Sigmoid colon (tissue), 7 donors: ENCODE results near the gene ARHGAP25. TPM values are rescaled to one million over a fixed set of nuclear protein-coding genes. Genes with fewer than 3 reads are reported as not detected.

ENCODE experiments used
- DNase-seq: peaks from one replicate; pipeline ENCODE4 v3.0.0-alpha.2; 2019
- H3K27ac ChIP-seq, 4 donors: fragments of 200-600 bp; sonication (generic); one replicate each; pipeline ENCODE4 v1.5.1; 2016 to 2019; ENCODE audit warnings: mild to moderate bottlenecking in 1 of 4
- H3K27me3 ChIP-seq, 3 donors: fragments of 200-600 bp; sonication (generic); one replicate each; pipeline ENCODE4 v1.5.1; 2019; ENCODE audit warnings: mild to moderate bottlenecking in 1 of 3
- H3K36me3 ChIP-seq, 4 donors: fragments of 200-600 bp; sonication (generic); one replicate each; pipeline ENCODE4 v1.5.1; 2016 to 2019
- H3K4me1 ChIP-seq, 4 donors: fragments of 200-600 bp; sonication (generic); one replicate each; pipeline ENCODE4 v1.5.1; 2017 to 2019
- H3K4me3 ChIP-seq, 4 donors: fragments of 200-600 bp; sonication (generic); one replicate each; pipeline ENCODE4 v1.5.1; 2017 to 2019; ENCODE audit warnings: mild to moderate bottlenecking in 2 of 4, moderate library complexity in 1 of 4
- H3K9me3 ChIP-seq, 4 donors: fragments of 200-600 bp in 3 of 4; sonication (generic) in 3 of 4; one replicate each; pipeline versions ENCODE4 v1.5.1 to v1.6.1; 2013 to 2019
- EP300 ChIP-seq, 4 donors: sonication (generic); formaldehyde crosslinking; IDR thresholded peaks; one replicate each; pipeline ENCODE4 v1.6.1; 2017; ENCODE audit warnings: antibody characterized with exemption in 4 of 4
- POLR2A ChIP-seq, 2 donors: fragments of 450-650 bp; IDR thresholded peaks; one replicate each; pipeline ENCODE4 v1.6.1; 2016; ENCODE audit warnings: antibody characterized with exemption in 2 of 2, mild to moderate bottlenecking in 2 of 2, moderate library complexity in 2 of 2
- POLR2AphosphoS5 ChIP-seq, 4 donors: sonication (generic); formaldehyde crosslinking; IDR thresholded peaks; one replicate each; pipeline ENCODE4 v1.6.1; 2017; ENCODE audit warnings: antibody characterized with exemption in 4 of 4
- WGBS, 2 donors: extraction: QIAGEN DNeasy Blood & Tissue Kit; methylation state at CpG; one replicate each; pipeline ENCODE4 v1.1.7; 2013; 5-methylcytosine and 5-hydroxymethylcytosine counted together
- intact Hi-C: fragments of 100-400 bp; cut with DNase I; formaldehyde crosslinking; loops from one replicate; pipeline ENCODE4 v1.15.1; 2023
- polyA plus RNA-seq, 3 donors: library from polyadenylated mRNA; stranded (reverse); fragments of 200-250 nt; gene quantifications; one replicate each; pipeline ENCODE4 v1.2.3, GENCODE V29; 2013
- total RNA-seq, 4 donors: library from RNA; depleted of rRNA; stranded (reverse); fragments of >200 nt; gene quantifications; one replicate each; pipeline ENCODE4 v1.1.0, GENCODE V29; 2016
- TF ChIP-seq, protein P1 (sequence below), 4 experiments: fragments of 450-650 bp in 3 of 4; fragments of 200-600 bp in 1 of 4; IDR thresholded peaks; one replicate each; pipeline ENCODE4 v1.5.1; 2016 to 2019; ENCODE audit warnings: antibody characterized with exemption in 4 of 4, mild to moderate bottlenecking in 3 of 4, moderate library complexity in 2 of 4
- donor health status: healthy with polysubstance abuse.
- donor health status: Bipolar disorder and iron deficiency.
- donor health status: healthy.

ARHGAP25 gene
- total and polyA plus RNA-seq, 7 donors: 2.6 to 18.1 (median 5.8) TPM

DNA sequence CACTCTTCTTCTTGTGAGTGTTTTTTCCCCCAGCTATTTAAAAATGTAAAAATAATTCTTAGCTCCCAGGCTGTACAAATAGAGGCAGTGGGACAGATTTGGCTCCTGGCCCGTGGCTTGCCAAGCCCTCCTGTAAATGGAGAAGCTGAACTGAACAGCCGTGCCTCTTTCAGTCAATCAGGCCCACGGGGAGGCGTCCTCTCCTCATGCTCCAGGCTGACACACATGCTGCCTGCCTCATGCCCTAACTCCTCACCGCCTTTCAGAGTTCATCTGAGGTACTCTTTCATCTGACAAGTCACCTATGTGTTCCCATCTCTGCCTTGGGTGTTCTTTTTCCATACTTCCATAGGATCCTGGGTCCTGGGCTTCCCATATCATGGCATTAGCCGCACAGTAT lies 77.6 kb downstream of the ARHGAP25 start:
- Histone ChIP-seq H3K4me1 (no peaks in the 10 kb centered on the region), H3K9me3 (no peaks in the 10 kb centered on the region), H3K27me3 (no peaks in the 10 kb centered on the region), H3K36me3 (no peaks in the 10 kb centered on the region), H3K4me3 (no peak overlapping the region), H3K27ac (no peak overlapping the region)
- intact Hi-C loops: no loop called here
- WGBS, 2 donors: 70 to 81% methylated on average over 6 of the region's 6 CpGs
- TF ChIP-seq, protein P1, sequence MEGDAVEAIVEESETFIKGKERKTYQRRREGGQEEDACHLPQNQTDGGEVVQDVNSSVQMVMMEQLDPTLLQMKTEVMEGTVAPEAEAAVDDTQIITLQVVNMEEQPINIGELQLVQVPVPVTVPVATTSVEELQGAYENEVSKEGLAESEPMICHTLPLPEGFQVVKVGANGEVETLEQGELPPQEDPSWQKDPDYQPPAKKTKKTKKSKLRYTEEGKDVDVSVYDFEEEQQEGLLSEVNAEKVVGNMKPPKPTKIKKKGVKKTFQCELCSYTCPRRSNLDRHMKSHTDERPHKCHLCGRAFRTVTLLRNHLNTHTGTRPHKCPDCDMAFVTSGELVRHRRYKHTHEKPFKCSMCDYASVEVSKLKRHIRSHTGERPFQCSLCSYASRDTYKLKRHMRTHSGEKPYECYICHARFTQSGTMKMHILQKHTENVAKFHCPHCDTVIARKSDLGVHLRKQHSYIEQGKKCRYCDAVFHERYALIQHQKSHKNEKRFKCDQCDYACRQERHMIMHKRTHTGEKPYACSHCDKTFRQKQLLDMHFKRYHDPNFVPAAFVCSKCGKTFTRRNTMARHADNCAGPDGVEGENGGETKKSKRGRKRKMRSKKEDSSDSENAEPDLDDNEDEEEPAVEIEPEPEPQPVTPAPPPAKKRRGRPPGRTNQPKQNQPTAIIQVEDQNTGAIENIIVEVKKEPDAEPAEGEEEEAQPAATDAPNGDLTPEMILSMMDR (IDR thresholded peaks at IDR 0.05): no peak
- TF ChIP-seq EP300 (IDR thresholded peaks at IDR 0.05): no peak
- no peak for DNase-seq

DNA sequence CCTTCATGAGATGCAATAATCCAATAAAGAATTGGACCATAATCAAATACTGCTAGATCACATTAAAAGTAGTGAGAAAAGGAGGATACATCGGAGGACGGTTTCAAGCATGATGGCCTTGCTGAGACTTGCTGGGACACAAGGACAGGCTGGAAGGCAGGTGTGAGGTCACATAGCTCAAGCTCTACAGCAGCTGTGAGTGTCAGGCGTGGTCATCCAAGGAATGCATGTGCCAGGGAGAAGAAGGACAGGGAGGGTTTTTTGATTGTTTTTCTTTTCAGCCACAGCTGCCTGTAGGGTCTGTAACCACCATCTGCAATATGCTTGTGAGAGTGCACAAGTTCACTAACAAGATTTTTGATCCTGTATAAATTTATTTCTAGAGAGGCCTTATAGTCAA lies 79.0 kb downstream of the ARHGAP25 start:
- intact Hi-C loops: no loop called here
- WGBS, 2 donors: 90 to 95% methylated on average over 3 of the region's 3 CpGs
- Histone ChIP-seq H3K36me3 (no peaks in the 10 kb centered on the region), H3K9me3 (no peaks in the 10 kb centered on the region), H3K27me3 (no peaks in the 10 kb centered on the region), H3K27ac (no peak overlapping the region), H3K4me1 (no peaks in the 10 kb centered on the region), H3K4me3 (no peak overlapping the region)
- no peak for DNase-seq
- TF ChIP-seq, protein P1 (IDR thresholded peaks at IDR 0.05): no peak
- TF ChIP-seq POLR2A (IDR thresholded peaks at IDR 0.05) (no peak), POLR2AphosphoS5 (IDR thresholded peaks at IDR 0.05) (no peak)

DNA sequence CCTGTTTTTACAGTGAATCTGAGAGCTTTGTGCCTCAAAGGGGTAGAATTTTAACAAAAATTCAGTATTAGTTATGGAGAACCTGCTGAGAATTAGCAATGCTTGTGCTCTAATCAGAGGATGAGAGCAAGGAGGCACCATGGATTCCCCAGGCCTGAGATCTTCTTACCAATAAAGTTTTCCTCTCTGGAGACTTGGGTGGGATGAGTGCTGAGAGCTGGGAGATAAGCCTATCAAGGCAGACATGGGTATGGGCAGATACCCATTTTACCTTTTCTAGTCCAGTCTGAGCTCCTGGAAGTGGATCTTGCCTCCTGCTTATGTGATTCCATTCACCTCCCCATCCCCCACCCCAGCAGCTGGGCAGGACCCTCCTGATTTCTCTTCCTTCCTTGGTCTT lies 82.7 kb downstream of the ARHGAP25 start:
- intact Hi-C loops: no loop called here
- DNase-seq: no peak
- H3K4me1 ChIP-seq: no peaks in the 10 kb centered on the region
- TF ChIP-seq, protein P1 (IDR thresholded peaks at IDR 0.05): no peak
- TF ChIP-seq POLR2AphosphoS5 (IDR thresholded peaks at IDR 0.05) (no peak), EP300 (IDR thresholded peaks at IDR 0.05) (no peak), POLR2A (IDR thresholded peaks at IDR 0.05) (no peak)
- no peak overlapping the region for H3K4me3 ChIP-seq
- H3K9me3 ChIP-seq: no peaks in the 10 kb centered on the region
- H3K27ac ChIP-seq: no peak overlapping the region
- no peaks in the 10 kb centered on the region for H3K36me3 ChIP-seq
- no peaks in the 10 kb centered on the region for H3K27me3 ChIP-seq

DNA sequence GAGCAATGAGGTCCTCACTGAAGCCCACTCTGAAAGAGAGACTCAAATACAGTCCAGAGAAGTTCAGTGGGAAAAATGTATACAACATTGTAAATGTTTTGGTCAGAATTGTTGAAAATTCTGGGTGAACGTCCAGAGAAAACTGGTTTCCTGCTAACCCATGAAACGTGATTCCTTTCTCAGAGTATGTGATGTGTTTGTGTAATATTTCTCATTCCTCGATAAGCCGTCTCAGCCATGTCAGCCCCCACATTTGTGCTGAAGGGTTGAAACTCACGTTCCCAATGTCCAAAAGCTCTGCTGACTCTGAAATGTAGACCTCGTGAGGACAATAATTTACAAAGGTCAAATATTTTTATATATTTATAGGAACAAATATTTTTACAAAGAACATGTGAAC lies 84.9 kb downstream of the ARHGAP25 start:
- TF ChIP-seq POLR2AphosphoS5 (IDR thresholded peaks at IDR 0.05) (no peak), POLR2A (IDR thresholded peaks at IDR 0.05) (no peak), EP300 (IDR thresholded peaks at IDR 0.05) (no peak)
- TF ChIP-seq, protein P1 (IDR thresholded peaks at IDR 0.05): no peak
- Histone ChIP-seq H3K36me3 (no peaks in the 10 kb centered on the region), H3K4me1 (no peaks in the 10 kb centered on the region), H3K4me3 (no peak overlapping the region), H3K27me3 (no peaks in the 10 kb centered on the region), H3K9me3 (no peaks in the 10 kb centered on the region), H3K27ac (no peak overlapping the region)
- intact Hi-C loops: no loop called here
- DNase-seq: no peak
- WGBS, 2 donors: 82 to 86% methylated on average over 6 of the region's 6 CpGs

DNA sequence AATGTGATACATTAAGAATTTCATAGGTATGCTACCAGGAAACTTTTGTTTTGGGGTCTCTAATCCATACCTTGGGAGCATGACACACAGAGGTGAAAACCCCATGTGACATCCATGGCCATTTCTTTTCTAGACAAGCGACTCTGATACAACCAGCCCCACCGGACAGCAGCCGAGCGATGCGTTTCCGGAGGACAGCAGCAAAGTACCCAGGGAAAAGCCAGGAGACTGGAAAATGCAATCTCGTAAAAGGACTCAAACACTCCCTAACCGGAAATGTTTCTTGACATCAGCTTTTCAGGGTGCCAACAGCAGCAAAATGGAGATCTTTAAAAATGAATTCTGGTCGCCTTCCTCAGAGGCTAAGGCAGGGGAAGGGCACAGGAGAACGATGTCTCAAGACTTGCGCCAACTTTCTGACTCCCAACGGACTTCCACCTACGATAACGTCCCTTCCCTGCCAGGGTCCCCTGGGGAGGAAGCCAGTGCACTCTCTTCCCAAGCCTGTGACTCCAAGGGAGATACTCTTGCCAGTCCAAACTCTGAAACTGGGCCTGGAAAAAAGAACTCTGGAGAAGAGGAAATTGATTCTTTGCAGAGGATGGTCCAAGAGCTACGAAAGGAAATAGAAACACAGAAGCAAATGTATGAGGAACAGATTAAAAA lies 87.7 kb downstream of the ARHGAP25 start:
- TF ChIP-seq EP300 (IDR thresholded peaks at IDR 0.05): no peak
- TF ChIP-seq POLR2A (IDR thresholded peaks at IDR 0.05): no peak
- TF ChIP-seq, protein P1 (IDR thresholded peaks at IDR 0.05): no peak
- no peak for TF ChIP-seq POLR2AphosphoS5 (IDR thresholded peaks at IDR 0.05)
- Histone ChIP-seq H3K27me3 (no peaks in the 10 kb centered on the region), H3K9me3 (no peaks in the 10 kb centered on the region), H3K36me3 (no peaks in the 10 kb centered on the region), H3K27ac (no peak overlapping the region), H3K4me3 (no peak overlapping the region), H3K4me1 (no peaks in the 10 kb centered on the region)
- 95% methylated on average over 15 of the region's 15 CpGs for WGBS, 2 donors
- no peak for DNase-seq
- intact Hi-C loops: no loop called here
